GM23338 (cell line): ENCODE results near the gene MFSD2B. TPM values are rescaled to one million over a fixed set of nuclear protein-coding genes. Genes with fewer than 3 reads are reported as not detected.

ENCODE experiments used
- ATAC-seq: fragments of 200-7000 bp; cut with Tn5 transposase; 3 replicates; pipeline ENCODE4 v1.9.1; 2020
- DNase-seq: peaks from one replicate; pipeline ENCODE4 v3.0.0-alpha.2; 2015; ENCODE audit warnings: low spot score
- H2AFZ ChIP-seq: fragments of 200-600 bp; sonication (generic); 2 replicates; pipeline ENCODE4 v1.8.0; 2016; ENCODE audit warnings: antibody characterized with exemption, mild to moderate bottlenecking, moderate library complexity
- H3F3A ChIP-seq: fragments of 200-600 bp; sonication (generic); replicated peaks from 2 replicates; pipeline ENCODE4 v1.8.0; 2017; ENCODE audit warnings: antibody characterized with exemption, mixed run types, low read depth
- H3K27ac ChIP-seq: fragments of 200-600 bp; sonication (generic); 2 replicates; pipeline ENCODE4 v1.6.1; 2016; ENCODE audit warnings: low read depth
- H3K27me3 ChIP-seq: fragments of 200-600 bp; sonication (generic); 2 replicates; pipeline ENCODE4 v1.8.0; 2016; ENCODE audit warnings: mild to moderate bottlenecking, mixed run types, moderate library complexity; ENCODE audit not compliant: insufficient read depth
- H3K36me3 ChIP-seq: fragments of 200-600 bp; sonication (generic); 2 replicates; pipeline ENCODE4 v1.8.0; 2016; ENCODE audit warnings: mild to moderate bottlenecking; ENCODE audit not compliant: insufficient read depth
- H3K4me1 ChIP-seq: fragments of 200-600 bp; sonication (generic); 2 replicates; pipeline ENCODE4 v1.8.0; 2016; ENCODE audit warnings: mild to moderate bottlenecking, moderate library complexity; ENCODE audit not compliant: insufficient read depth
- H3K4me2 ChIP-seq: fragments of 200-600 bp; sonication (generic); 2 replicates; pipeline ENCODE4 v1.7.1; 2017; ENCODE audit warnings: mixed run types
- H3K4me3 ChIP-seq: fragments of 200-600 bp; sonication (generic); 2 replicates; pipeline ENCODE4 v1.6.1; 2016; ENCODE audit warnings: mixed run types
- H3K79me2 ChIP-seq: fragments of 200-600 bp; sonication (generic); replicated peaks from 2 replicates; pipeline ENCODE4 v1.8.0; 2017; ENCODE audit warnings: mild to moderate bottlenecking; ENCODE audit not compliant: insufficient read depth
- H3K9me2 ChIP-seq: fragments of 200-600 bp; sonication (generic); 2 replicates; pipeline ENCODE4 v1.8.0; 2017; ENCODE audit not compliant: insufficient read depth
- H4K20me1 ChIP-seq: fragments of 200-600 bp; sonication (generic); replicated peaks from 2 replicates; pipeline ENCODE4 v1.8.0; 2017; ENCODE audit warnings: mild to moderate bottlenecking; ENCODE audit not compliant: insufficient read depth
- H3K27ac Mint-ChIP-seq: 2 replicates; pipeline ENCODE4 v1.8.0; 2020; ENCODE audit warnings: inconsistent platforms, mild to moderate bottlenecking, moderate library complexity, mixed read lengths
- H3K27me3 Mint-ChIP-seq: 3 replicates; pipeline ENCODE4 v1.8.0; 2022; ENCODE audit warnings: low read depth, mild to moderate bottlenecking, moderate library complexity, mixed read lengths, inconsistent platforms; ENCODE audit not compliant: insufficient read depth, poor library complexity
- H3K36me3 Mint-ChIP-seq: 3 replicates; pipeline ENCODE4 v1.8.0; 2021; ENCODE audit warnings: low read depth, mild to moderate bottlenecking, inconsistent platforms, moderate library complexity, mixed read lengths
- H3K4me1 Mint-ChIP-seq: 3 replicates; pipeline ENCODE4 v1.8.0; 2020; ENCODE audit warnings: mild to moderate bottlenecking, inconsistent platforms, mixed read lengths
- H3K4me3 Mint-ChIP-seq: 3 replicates; pipeline ENCODE4 v1.8.0; 2021; ENCODE audit warnings: moderate library complexity, mild to moderate bottlenecking, inconsistent platforms, mixed read lengths
- H3K9me3 Mint-ChIP-seq: 3 replicates; pipeline ENCODE4 v1.8.0; 2020; ENCODE audit warnings: moderate library complexity, mild to moderate bottlenecking, inconsistent platforms, mixed read lengths
- EZH2 ChIP-seq: fragments of 200-600 bp; sonication (generic); IDR thresholded peaks from one replicate; pipeline ENCODE4 v1.8.0; 2017; ENCODE audit warnings: antibody characterized with exemption, mild to moderate bottlenecking, low read depth; ENCODE audit not compliant: unreplicated experiment
- EZH2phosphoT487 ChIP-seq: fragments of 200-600 bp; sonication (generic); IDR thresholded peaks from one replicate; pipeline ENCODE4 v1.8.1; 2018; ENCODE audit warnings: antibody characterized with exemption; ENCODE audit not compliant: unreplicated experiment
- JUNB ChIP-seq: IDR thresholded peaks from one replicate; pipeline ENCODE4 v1.6.1; 2016; ENCODE audit warnings: antibody characterized with exemption; ENCODE audit not compliant: unreplicated experiment
- POLR2AphosphoS5 ChIP-seq: IDR thresholded peaks from 2 replicates; pipeline ENCODE4 v1.6.1; 2016; ENCODE audit warnings: antibody characterized with exemption, low read depth
- ZNF114 ChIP-seq: fragments of 250-450 bp; sonication (Bioruptor Pico); IDR thresholded peaks from 2 replicates; pipeline ENCODE4 v1.5.0; 2020; ENCODE audit warnings: mild to moderate bottlenecking, moderate library complexity
- polyA plus RNA-seq: library from polyadenylated mRNA; unstranded; fragments of >200 nt; fragmentation: Nextera tagmentation; extraction: Ambion mirVana; gene quantifications from 2 replicates; pipeline ENCODE4 v1.2.1, GENCODE V29; 2016
- total RNA-seq: library from RNA; depleted of rRNA; stranded (reverse); fragments of >200 nt; shearing (Covaris generic); gene quantifications from 2 replicates; pipeline ENCODE4 v1.2.3, GENCODE V29; 2014
- TF ChIP-seq, protein P1 (sequence below): fragments of 250-450 bp; sonication (Bioruptor Pico); IDR thresholded peaks from 2 replicates; pipeline ENCODE4 v1.5.0; 2020; ENCODE audit warnings: mild to moderate bottlenecking, moderate library complexity
- TF ChIP-seq, protein P2 (sequence below): IDR thresholded peaks from 2 replicates; pipeline ENCODE4 v1.6.1; 2016; ENCODE audit warnings: antibody characterized with exemption
- TF ChIP-seq, protein P3 (sequence below): IDR thresholded peaks from one replicate; pipeline ENCODE4 v1.6.1; 2018; ENCODE audit warnings: antibody characterized with exemption; ENCODE audit not compliant: unreplicated experiment

Gene MFSD2B
- total and polyA plus RNA-seq, 2 experiments from 2014 or later = 0.21 to 2.3 TPM

DNA sequence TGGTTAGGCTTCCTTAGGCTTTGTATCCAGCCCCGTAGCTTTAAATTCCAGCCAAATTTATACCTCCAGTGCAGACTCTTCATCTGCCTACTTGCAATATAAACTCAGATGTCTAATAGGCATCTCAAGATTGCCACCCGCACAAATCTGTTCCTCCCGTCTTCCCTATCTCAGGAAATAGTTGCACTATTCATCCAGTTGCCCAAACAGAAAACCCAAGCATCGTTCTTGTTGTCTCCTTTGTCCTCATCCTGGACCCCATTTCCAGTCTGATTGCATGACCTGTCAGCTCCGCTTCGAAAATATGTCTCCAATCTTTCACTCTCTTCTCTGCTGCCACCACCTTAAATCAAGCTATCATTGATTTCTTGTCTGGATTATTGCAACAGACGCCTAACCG lies 41.9 kb downstream of the MFSD2B start (continued):
- TF ChIP-seq, protein P1, sequence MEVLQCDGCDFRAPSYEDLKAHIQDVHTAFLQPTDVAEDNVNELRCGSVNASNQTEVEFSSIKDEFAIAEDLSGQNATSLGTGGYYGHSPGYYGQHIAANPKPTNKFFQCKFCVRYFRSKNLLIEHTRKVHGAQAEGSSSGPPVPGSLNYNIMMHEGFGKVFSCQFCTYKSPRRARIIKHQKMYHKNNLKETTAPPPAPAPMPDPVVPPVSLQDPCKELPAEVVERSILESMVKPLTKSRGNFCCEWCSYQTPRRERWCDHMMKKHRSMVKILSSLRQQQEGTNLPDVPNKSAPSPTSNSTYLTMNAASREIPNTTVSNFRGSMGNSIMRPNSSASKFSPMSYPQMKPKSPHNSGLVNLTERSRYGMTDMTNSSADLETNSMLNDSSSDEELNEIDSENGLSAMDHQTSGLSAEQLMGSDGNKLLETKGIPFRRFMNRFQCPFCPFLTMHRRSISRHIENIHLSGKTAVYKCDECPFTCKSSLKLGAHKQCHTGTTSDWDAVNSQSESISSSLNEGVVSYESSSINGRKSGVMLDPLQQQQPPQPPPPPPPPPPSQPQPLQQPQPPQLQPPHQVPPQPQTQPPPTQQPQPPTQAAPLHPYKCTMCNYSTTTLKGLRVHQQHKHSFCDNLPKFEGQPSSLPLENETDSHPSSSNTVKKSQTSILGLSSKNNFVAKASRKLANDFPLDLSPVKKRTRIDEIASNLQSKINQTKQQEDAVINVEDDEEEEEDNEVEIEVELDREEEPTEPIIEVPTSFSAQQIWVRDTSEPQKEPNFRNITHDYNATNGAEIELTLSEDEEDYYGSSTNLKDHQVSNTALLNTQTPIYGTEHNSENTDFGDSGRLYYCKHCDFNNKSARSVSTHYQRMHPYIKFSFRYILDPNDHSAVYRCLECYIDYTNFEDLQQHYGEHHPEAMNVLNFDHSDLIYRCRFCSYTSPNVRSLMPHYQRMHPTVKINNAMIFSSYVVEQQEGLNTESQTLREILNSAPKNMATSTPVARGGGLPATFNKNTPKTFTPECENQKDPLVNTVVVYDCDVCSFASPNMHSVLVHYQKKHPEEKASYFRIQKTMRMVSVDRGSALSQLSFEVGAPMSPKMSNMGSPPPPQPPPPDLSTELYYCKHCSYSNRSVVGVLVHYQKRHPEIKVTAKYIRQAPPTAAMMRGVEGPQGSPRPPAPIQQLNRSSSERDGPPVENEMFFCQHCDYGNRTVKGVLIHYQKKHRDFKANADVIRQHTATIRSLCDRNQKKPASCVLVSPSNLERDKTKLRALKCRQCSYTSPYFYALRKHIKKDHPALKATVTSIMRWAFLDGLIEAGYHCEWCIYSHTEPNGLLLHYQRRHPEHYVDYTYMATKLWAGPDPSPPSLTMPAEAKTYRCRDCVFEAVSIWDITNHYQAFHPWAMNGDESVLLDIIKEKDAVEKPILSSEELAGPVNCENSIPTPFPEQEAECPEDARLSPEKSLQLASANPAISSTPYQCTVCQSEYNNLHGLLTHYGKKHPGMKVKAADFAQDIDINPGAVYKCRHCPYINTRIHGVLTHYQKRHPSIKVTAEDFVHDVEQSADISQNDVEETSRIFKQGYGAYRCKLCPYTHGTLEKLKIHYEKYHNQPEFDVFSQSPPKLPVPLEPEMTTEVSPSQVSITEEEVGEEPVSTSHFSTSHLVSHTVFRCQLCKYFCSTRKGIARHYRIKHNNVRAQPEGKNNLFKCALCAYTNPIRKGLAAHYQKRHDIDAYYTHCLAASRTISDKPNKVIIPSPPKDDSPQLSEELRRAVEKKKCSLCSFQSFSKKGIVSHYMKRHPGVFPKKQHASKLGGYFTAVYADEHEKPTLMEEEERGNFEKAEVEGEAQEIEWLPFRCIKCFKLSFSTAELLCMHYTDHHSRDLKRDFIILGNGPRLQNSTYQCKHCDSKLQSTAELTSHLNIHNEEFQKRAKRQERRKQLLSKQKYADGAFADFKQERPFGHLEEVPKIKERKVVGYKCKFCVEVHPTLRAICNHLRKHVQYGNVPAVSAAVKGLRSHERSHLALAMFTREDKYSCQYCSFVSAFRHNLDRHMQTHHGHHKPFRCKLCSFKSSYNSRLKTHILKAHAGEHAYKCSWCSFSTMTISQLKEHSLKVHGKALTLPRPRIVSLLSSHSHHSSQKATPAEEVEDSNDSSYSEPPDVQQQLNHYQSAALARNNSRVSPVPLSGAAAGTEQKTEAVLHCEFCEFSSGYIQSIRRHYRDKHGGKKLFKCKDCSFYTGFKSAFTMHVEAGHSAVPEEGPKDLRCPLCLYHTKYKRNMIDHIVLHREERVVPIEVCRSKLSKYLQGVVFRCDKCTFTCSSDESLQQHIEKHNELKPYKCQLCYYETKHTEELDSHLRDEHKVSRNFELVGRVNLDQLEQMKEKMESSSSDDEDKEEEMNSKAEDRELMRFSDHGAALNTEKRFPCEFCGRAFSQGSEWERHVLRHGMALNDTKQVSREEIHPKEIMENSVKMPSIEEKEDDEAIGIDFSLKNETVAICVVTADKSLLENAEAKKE (CRISPR knock-in tag) = no peak
- TF ChIP-seq ZNF114 (CRISPR knock-in tag) (no peak), EZH2 (no peak), POLR2AphosphoS5 (no peak), EZH2phosphoT487 (no peak), JUNB (no peak)
- TF ChIP-seq, protein P2, sequence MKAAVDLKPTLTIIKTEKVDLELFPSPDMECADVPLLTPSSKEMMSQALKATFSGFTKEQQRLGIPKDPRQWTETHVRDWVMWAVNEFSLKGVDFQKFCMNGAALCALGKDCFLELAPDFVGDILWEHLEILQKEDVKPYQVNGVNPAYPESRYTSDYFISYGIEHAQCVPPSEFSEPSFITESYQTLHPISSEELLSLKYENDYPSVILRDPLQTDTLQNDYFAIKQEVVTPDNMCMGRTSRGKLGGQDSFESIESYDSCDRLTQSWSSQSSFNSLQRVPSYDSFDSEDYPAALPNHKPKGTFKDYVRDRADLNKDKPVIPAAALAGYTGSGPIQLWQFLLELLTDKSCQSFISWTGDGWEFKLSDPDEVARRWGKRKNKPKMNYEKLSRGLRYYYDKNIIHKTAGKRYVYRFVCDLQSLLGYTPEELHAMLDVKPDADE = no peak

DNA sequence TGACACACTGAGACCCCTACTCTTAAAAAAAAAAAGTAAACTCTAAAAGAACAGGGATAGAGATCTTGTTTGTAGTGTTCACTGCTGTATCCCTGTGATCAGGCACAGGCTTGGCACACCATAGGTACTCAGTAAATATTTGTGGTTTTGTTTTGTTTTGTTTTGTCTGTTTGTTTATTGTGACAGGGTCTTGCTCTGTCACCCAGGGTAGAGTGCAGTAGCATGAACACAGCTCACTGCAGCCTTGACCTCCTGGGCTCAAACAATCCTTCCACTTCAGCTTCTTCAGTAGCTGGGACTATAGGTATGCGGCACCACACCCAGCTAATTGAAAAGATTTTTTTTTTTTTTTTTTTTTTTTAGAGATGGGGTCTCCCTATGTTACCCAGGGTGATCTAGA lies 43.1 kb downstream of the MFSD2B start:
- Histone ChIP-seq H3K36me3 (no peaks in the 10 kb centered on the region; the same call in 1 of the 2 replicates), H3F3A (peaks cover 14% of the 10 kb centered on the region; the same call in 1 of the 2 replicates), H3K9me2 (no peaks in the 10 kb centered on the region), H3K4me1 (peaks cover 15% of the 10 kb centered on the region), H2AFZ (no peak overlapping the region), H3K4me2 (no peak overlapping the region), H4K20me1 (no peaks in the 10 kb centered on the region; the same call in 1 of the 2 replicates), H3K27ac (no peak overlapping the region), H3K4me3 (no peak overlapping the region), H3K27me3 (no peaks in the 10 kb centered on the region), H3K79me2 (0 out of 2 replicates have a peak, but pooled peaks cover 16% of the 10 kb centered on the region)
- Mint-ChIP-seq H3K27ac (no peak overlapping the region), H3K36me3 (peaks cover 6% of the 10 kb centered on the region), H3K4me1 (peaks cover 5% of the 10 kb centered on the region; the same call in 2 of the 3 replicates), H3K27me3 (peaks cover 6% of the 10 kb centered on the region), H3K4me3 (no peak overlapping the region), H3K9me3 (no peaks in the 10 kb centered on the region)
- ATAC-seq (no peak), DNase-seq (no peak)
- TF ChIP-seq, protein P2 = no peak
- TF ChIP-seq, protein P3, sequence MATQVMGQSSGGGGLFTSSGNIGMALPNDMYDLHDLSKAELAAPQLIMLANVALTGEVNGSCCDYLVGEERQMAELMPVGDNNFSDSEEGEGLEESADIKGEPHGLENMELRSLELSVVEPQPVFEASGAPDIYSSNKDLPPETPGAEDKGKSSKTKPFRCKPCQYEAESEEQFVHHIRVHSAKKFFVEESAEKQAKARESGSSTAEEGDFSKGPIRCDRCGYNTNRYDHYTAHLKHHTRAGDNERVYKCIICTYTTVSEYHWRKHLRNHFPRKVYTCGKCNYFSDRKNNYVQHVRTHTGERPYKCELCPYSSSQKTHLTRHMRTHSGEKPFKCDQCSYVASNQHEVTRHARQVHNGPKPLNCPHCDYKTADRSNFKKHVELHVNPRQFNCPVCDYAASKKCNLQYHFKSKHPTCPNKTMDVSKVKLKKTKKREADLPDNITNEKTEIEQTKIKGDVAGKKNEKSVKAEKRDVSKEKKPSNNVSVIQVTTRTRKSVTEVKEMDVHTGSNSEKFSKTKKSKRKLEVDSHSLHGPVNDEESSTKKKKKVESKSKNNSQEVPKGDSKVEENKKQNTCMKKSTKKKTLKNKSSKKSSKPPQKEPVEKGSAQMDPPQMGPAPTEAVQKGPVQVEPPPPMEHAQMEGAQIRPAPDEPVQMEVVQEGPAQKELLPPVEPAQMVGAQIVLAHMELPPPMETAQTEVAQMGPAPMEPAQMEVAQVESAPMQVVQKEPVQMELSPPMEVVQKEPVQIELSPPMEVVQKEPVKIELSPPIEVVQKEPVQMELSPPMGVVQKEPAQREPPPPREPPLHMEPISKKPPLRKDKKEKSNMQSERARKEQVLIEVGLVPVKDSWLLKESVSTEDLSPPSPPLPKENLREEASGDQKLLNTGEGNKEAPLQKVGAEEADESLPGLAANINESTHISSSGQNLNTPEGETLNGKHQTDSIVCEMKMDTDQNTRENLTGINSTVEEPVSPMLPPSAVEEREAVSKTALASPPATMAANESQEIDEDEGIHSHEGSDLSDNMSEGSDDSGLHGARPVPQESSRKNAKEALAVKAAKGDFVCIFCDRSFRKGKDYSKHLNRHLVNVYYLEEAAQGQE = no peak
- no peak for TF ChIP-seq ZNF114 (CRISPR knock-in tag)
